ENCODE results near the gene XRCC3. TPM values are rescaled to one million over a fixed set of nuclear protein-coding genes. Genes with fewer than 3 reads are reported as not detected.

The XRCC3 gene
- total RNA-seq, result 2.3 and 4.0 TPM in 2 replicates

DNA sequence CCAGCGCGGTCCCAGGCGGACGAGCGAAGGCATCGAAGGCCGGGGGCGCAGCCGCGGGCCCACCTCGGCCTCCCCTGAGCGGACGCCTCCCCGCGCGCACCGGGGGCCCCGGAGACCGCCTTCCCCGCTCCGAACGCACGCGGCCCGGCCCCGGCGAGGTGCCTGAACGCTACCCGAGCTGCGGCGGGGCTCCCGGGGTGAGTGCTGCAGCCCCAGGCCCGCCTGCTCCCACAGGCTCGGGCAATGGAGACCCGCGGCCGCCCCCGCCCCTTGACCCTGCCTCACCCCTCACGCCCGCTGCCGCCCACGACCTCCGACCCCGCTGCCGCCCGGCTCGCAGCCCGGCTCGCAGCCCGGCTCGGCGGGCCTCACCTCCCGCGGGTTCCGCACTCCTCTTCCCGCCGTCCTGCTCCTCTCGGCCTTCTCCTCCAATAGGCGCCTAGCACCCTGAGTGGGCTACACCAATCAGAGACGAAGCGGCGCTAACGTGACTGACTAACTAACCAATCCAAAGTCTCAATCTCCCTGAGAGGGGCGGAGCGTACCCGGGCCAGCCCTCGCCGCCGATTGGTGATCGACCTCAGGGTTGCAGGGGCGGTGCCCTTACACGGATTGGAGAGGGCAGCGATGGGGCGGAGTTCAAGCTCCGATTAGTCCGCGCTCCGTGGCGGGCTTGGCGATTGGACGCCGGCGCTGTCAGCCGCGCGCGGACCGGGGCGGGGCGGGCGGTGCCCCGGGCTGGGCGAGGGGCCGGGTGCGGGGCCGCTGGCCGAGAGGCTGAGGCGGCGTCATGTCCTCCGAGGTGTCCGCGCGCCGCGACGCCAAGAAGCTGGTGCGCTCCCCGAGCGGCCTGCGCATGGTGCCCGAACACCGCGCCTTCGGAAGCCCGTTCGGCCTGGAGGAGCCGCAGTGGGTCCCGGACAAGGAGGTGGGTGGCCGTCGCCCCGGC, at the start of gene XRCC3, which contains the start of gene ZFYVE21:
Gene XRCC3 (minus strand): TSS at position 400 of the 949 bp plus-strand sequence. CDS start 4,364 bp downstream, outside the sequence.
Gene ZFYVE21 (plus strand): TSS at position 759 of the 949 bp plus-strand sequence. CDS start 32 bp downstream, at position 791.

Small RNAs within 50 kb of the gene (small RNA-seq; reads per million reads assigned to genes)
- gene RF00019, result not detected

Other genes with a start within 250 kb of the XRCC3 start
- gene CKB, start 192.6 kb downstream of the XRCC3 start, total RNA-seq, result 20.8 and 28.4 TPM in 2 replicates
- 11.9 and 13.8 TPM in 2 replicates for gene TRMT61A, start 186.3 kb downstream of the XRCC3 start, total RNA-seq
- 33.6 and 34.4 TPM in 2 replicates for gene BAG5, start 152.8 kb downstream of the XRCC3 start, total RNA-seq
- 20.4 and 22.6 TPM in 2 replicates for gene COA8, start 152.5 kb downstream of the XRCC3 start, total RNA-seq
- gene KLC1, start 86.2 kb downstream of the XRCC3 start, total RNA-seq, result 200 and 223 TPM in 2 replicates
- gene ZFYVE21, start 359 bp upstream of the XRCC3 start, total RNA-seq, result 35.0 and 45.5 TPM in 2 replicates
- gene PPP1R13B, start 132.1 kb upstream of the XRCC3 start, total RNA-seq, result 2.6 and 2.8 TPM in 2 replicates
- 1.3 and 2.3 TPM in 2 replicates for gene TDRD9, start 213.0 kb upstream of the XRCC3 start, total RNA-seq
- not detected in 2 replicates for gene RD3L, start 227.1 kb upstream of the XRCC3 start, total RNA-seq